HG03571 (cell line): ENCODE measurements around the gene PHF21A.
"Not testable (repeated sequence)": the region's sequence is repeated elsewhere in the genome, so short reads cannot be mapped to it uniquely, and the experiment has no call there.

ENCODE experiments used
- ATAC-seq: cut with Tn5 transposase; IDR thresholded peaks from one replicate; pipeline ENCODE4 v1.9.1; 2021; ENCODE audit not compliant: unreplicated experiment

PHF21A gene

GRCh38 chr11:46120346-46121300 lies 631 bp downstream of the PHF21A start:
- ATAC-seq: no peak

GRCh38 chr11:46119352-46120216 lies 1.7 kb downstream of the PHF21A start:
- peak; percentile 21 for ATAC-seq

- no peak for ATAC-seq
Observed at GRCh38 chr11:46118702-46119351, 2.4 kb downstream of the PHF21A start.

GRCh38 chr11:46117842-46118241 lies 3.4 kb downstream of the PHF21A start:
- no peak for ATAC-seq

- not testable (repeated sequence) for ATAC-seq
Observed at GRCh38 chr11:46116712-46117037, 4.6 kb downstream of the PHF21A start.

GRCh38 chr11:46116007-46116711 lies 5.1 kb downstream of the PHF21A start:
- no peak for ATAC-seq

GRCh38 chr11:46114961-46115360 lies 6.3 kb downstream of the PHF21A start:
- ATAC-seq: no peak

GRCh38 chr11:46114378-46114777 lies 6.9 kb downstream of the PHF21A start:
- ATAC-seq: no peak

GRCh38 chr11:46112961-46113607 lies 8.2 kb downstream of the PHF21A start:
- no peak for ATAC-seq

GRCh38 chr11:46108751-46109150 lies 12.5 kb downstream of the PHF21A start:
- ATAC-seq: no peak

GRCh38 chr11:46107780-46108179 lies 13.5 kb downstream of the PHF21A start:
- ATAC-seq: no peak

- no peak for ATAC-seq
Observed at GRCh38 chr11:46107408-46107718, 13.9 kb downstream of the PHF21A start.

GRCh38 chr11:46106530-46107407 lies 14.5 kb downstream of the PHF21A start:
- ATAC-seq: no peak

- ATAC-seq: no peak
Observed at GRCh38 chr11:46105926-46106325, 15.3 kb downstream of the PHF21A start.

- no peak for ATAC-seq
Observed at GRCh38 chr11:46105134-46105628, 16.1 kb downstream of the PHF21A start.

- no peak for ATAC-seq
Observed at GRCh38 chr11:46102843-46103242, 18.4 kb downstream of the PHF21A start.

- ATAC-seq: peak; percentile 70
Observed at GRCh38 chr11:46100670-46101069, 20.6 kb downstream of the PHF21A start.

- ATAC-seq: peak; percentile 38
Observed at GRCh38 chr11:46099963-46100316, 21.3 kb downstream of the PHF21A start.

GRCh38 chr11:46090375-46090774 lies 30.9 kb downstream of the PHF21A start:
- ATAC-seq: no peak
